Uterus (tissue), 2 donors: ENCODE measurements around the gene ARHGAP5.

ENCODE experiments used
- CTCF ChIP-seq, 4 experiments: fragments of 200-600 bp in 2 of 4; fragments of 450-650 bp in 2 of 4; sonication (generic) in 2 of 4; IDR thresholded peaks; one replicate each; pipeline ENCODE4 v1.5.1; 2016 to 2019; ENCODE audit warnings: antibody characterized with exemption in 4 of 4, mild to moderate bottlenecking in 2 of 4, moderate library complexity in 1 of 4
- POLR2A ChIP-seq, 2 donors: fragments of 450-650 bp; IDR thresholded peaks; one replicate each; pipeline ENCODE4 v1.6.1; 2016; ENCODE audit warnings: antibody characterized with exemption in 2 of 2, mild to moderate bottlenecking in 1 of 2, moderate library complexity in 1 of 2

GRCh38 chr14:32197919-32198318 is 120.8 kb downstream of the ARHGAP5 start:
- TF ChIP-seq CTCF (IDR thresholded peaks at IDR 0.05) (no peak), POLR2A (IDR thresholded peaks at IDR 0.05) (no peak)
